ENCODE results near the gene MACROD2. TPM values are rescaled to one million over a fixed set of nuclear protein-coding genes. Genes with fewer than 3 reads are reported as not detected.

MACROD2 gene
- total RNA-seq, 1 donor from 2014 or later = 4.2 TPM

DNA sequence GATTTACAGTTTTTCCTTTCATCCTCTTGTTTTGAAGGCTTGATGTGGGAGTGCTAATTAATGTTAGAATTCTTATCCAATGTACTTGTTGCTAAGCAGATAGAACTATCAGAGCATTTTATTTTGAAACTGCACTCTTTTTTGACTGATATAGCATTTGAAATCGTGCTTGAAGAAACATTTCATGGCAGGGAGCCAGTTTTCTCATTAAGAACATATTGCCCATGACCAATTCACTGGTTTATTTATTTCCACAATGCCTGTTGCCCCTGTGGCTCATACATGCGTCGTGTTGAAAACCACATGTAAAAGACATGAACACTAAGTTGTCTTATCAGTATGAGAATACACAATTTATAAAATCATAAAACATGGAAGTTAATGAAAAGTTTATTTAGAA is 821.8 kb downstream of the MACROD2 start:
- ATAC-seq (ENCODE audit: poor library complexity) (no peak), DNase-seq (no peak)

DNA sequence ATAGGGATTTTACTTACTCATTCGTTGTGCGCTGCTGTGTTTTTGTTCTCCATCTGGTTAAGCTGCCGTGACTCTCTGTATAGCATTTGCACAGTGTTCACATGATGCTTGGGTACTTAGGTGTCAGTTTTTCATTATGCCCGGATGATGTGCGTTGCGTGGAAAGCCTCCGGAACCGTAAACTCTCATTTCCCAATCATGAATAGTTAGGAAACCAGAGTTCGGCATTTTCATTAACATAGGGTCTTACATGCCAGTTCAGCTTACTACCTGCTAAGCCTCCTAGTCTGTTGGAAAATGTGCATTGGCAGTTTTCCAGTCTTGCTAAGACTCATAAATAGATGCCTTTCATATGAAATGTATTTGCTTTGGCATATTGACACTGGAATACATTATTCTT is 825.5 kb downstream of the MACROD2 start:
- ATAC-seq (ENCODE audit: poor library complexity) (no peak), DNase-seq (no peak)
- intact Hi-C loops (cut with DNase I) = no loop called here

More for the DNA sequence above, 821.8 kb downstream of the MACROD2 start:
- intact Hi-C loops (cut with DNase I) = no loop called here

DNA sequence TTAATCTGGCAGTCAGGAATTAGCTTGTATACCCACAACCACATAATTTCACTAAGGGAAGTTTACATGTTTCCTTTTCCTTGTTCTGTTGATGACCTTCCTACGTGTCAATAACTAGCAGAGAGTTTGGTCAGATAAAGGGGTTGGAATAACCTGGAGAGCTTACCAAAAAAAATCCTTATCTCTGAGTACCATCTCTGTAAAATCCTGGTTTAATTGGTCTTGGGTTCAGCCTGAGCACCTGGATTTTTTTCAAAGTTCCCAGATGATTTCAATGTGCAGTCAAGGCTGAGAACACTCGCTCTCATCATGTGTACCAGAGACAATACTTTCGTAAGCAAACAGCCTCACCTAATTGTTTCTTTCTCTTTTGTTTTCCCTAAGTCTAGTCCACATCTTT is 825.9 kb downstream of the MACROD2 start:
- DNase-seq (no peak), ATAC-seq (ENCODE audit: poor library complexity) (no peak)
- intact Hi-C loops (cut with DNase I) = no loop called here

DNA sequence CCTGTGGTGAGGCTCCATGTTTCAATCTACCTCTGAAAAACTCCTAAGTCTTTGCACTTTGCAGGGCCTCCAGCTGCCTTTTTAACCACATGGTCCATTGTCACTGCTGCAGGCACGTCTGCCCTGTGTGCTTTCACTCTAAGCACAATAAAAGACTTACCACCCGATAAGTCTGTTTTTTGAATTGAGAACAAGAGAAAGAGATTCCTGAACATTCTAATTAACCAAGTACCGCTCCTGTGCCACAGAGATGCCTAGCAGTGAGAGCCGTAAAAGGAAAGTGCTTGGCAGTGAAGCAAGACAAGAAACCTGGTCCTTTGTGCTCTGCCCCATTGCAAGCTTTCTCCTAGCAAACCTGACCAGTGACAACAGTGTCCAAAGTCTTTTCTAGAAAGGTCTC is 829.7 kb downstream of the MACROD2 start:
- ATAC-seq (ENCODE audit: poor library complexity) = no peak
- no peak for DNase-seq
- intact Hi-C loops (cut with DNase I) = no loop called here

DNA sequence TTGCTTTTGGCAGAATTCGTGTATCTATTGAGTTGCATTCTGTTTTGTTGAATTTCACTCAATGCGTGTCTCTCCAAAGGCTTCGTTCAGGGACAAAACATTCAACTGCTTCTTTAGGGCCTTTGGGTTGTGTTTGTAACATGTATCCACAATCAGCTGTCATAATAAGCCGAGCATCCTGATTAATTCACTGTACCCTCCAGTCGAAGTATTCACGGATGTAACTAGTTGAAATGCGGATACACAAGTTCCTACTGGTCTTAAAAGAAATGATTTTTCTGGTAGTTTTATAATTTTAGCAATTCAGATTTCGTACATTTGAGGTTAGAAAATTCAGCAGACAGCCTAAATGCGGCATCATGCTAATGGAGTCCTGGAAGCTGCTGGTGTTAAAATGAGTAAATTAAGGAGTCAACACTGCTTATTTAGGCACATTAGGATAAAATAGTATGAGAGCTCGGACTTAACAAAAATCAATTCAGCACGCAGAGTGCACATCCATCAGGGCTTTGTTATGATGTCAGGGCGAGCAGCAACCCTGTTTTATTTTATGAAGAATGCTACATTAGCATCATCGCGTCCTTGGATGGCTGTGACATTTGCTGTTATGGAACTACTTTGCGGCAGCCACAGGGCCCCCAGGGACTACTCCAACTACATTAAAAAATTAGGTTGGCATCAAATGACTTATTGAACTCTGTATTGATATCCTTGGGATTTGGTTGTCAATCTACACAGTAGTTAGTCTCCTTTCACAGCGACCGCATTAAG is 831.4 kb downstream of the MACROD2 start:
- DNase-seq (no peak), ATAC-seq (ENCODE audit: poor library complexity) (no peak)
- intact Hi-C loops (cut with DNase I) = no loop called here

DNA sequence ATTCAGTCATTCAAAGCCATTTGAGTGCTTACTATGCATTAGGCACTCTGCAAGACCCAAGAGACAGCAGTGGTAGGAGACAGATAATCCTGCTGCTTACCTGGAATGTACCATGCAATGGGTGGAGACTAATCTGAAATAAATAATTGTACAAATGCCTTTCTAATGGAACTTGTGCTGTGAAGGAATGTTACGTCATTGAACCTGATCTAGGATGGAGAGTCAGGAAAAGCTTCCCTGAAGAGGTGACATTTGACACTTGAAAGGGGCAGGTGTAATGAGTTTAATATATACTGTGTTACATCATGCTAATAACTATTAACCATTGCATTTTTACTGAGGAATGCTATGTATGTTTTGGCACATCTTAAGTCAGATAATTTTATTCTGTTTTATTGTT is 833.1 kb downstream of the MACROD2 start:
- DNase-seq (no peak), ATAC-seq (ENCODE audit: poor library complexity) (no peak)
- intact Hi-C loops (cut with DNase I) = no loop called here

DNA sequence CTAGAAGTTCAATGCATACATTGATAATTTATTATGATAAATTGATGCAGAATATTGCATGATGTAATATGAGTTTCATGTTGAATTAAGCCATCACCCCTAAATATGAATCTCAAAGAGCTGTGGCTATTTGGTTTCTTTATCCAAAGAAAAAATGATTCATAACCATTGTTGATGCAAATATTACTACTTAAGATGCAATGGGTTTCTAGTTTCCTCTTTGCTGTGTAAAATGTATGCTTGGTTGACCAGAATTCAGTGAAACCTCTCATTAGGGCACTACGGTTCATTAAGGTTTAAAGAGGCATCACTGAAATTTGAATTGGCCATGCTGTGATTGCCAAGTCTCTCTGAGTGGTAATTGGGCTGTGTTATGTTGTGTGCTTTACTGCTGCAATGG is 834.6 kb downstream of the MACROD2 start:
- intact Hi-C loops (cut with DNase I) = no loop called here
- DNase-seq = no peak
- no peak for ATAC-seq (ENCODE audit: poor library complexity)

DNA sequence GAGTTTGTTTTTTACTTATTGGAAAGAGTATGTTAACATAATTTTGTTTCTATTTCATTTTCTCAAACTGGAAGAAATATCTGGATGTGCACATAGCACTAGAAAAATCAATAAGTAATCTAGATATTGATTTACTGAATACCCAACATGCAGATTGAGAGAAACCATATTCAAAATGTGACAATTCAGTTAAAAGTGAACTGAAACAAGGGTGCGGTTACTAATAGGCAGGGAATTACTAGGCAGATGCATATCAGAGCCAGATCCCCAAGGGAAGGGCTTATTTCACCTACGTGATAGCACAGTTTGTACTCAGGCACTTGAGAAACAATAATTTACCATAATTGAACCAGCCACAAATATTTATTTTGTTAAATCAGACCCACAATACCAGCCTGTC is 835.1 kb downstream of the MACROD2 start:
- intact Hi-C loops (cut with DNase I) = no loop called here
- no peak for ATAC-seq (ENCODE audit: poor library complexity)
- no peak for DNase-seq

DNA sequence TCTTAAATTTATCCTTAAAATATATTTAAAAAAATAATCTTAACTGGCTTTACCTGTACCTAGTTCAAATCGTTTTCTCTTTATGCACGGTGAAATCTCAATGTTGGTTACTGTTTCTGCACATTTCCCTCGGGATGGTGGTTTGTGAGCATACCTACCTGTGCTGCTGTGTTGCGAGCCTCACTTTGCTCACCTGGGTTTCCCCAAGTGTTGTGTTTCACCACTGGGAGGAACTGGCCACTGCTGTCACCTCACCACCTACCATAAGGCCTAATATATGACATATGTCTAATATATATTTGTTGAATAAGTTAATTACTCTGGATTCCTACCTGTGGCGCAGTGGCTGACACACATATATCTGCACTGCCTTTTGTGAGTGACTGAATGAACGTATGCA is 835.6 kb downstream of the MACROD2 start:
- ATAC-seq (ENCODE audit: poor library complexity) (no peak), DNase-seq (no peak)
- intact Hi-C loops (cut with DNase I) = no loop called here

DNA sequence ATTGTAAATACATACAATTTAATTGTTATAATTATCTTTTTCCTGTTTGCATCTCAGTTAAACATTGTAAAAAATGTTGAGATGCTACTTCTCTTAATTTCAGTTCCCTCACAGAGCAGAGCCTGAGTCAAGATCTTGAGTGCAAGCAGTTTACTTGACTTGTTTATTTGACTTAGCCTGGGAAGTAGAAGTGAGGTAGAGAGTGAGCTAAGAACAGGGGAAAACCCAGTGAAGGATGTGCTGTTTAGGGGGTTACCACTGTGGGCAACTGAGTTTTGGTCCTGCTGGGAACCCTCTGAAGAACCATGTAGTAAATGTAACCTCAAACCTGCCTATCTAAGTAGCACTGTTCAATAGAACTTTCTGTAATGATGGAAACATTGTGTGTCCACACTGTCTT is 837.3 kb downstream of the MACROD2 start:
- no peak for ATAC-seq (ENCODE audit: poor library complexity)
- intact Hi-C loops (cut with DNase I) = no loop called here
- DNase-seq = no peak

DNA sequence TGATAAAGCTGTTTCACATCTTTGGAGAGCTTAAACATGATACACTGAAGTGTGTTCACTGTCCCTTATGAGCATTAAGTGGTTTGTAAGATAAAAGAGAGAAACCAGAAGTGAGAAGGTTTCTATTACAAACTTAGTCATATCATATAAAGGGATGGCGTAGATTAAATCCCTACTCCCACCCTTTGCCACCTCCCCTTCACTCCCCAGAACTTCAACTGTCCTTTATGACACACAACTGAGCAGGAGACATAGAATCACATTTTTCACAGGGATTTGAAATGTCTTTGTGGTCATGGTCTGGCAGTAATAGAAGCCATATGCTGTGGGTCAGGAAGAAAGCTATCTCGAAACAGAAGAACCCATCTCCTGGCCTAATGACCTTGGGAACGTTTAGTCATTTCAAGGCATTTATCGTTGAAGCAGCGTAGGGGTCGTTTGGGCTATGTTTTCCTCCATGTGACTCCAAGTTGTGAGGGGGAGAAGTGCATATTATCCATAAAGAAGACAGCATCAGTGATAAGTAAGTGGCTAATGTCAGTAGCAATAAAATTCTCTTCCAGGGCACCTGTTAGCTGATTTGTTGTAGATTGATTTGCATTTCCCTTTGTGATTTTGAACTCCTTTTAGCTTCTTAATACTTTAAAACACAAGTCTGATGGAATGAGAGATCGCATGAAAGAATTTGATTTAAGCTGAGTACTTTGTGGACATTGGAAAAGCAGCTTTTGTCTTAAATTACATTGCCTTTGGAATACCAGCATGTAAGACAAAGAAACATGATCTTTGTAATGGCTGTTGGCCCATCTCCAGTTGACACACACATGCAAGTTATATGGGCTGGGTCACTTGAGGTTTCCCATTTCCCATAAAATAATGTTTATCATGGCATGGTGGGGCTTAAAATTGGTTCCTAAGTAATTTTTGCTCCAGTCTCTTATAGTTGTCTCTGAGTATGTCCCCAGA is 843.6 kb downstream of the MACROD2 start:
- intact Hi-C loops (cut with DNase I) = no loop called here
- ATAC-seq (ENCODE audit: poor library complexity) (no peak), DNase-seq (no peak)

DNA sequence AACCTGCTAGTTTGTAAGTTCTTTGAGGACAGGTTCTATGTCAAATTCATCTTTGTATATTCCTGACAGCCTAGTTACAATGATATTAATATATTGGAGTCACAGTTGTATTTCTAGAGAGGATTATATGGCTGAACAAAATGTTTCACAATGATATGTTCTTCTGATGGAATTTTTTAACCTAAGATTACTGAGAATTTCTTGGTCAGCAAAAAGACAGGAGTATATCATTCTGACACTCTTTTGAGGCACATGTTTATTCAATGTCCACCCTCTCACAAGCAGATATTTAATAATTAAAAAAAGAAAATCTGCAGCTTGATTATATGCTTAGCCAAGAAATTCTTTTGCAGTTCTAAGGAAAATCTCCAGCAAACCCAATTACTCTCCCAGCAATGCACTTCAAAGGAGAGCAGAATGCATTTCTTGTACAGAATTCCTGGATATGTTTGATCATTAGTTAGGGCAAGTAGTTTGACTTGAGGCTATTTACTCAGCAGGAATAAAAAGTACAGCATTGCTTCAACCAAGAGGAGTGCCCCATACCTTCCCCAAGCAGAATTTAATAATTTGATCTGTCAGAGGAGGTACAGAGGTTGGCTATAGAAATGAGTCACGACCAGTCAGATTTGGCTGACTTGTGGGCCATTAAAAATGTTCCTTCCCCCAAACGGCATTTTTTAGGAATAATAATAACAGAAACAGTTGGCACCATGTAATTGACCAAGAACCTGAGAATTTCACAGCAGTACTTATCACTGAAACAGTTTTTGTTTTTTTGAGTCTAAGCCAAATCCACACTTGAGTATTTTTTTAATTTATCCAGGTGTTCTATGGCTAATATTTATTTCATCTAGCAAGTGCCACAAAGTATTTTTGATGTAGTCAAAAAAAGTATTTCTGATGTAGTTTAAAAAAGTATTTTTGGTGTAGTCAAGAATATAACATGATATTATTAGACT is 850.2 kb downstream of the MACROD2 start:
- ATAC-seq (ENCODE audit: poor library complexity) = no peak
- intact Hi-C loops (cut with DNase I) = no loop called here
- no peak for DNase-seq

DNA sequence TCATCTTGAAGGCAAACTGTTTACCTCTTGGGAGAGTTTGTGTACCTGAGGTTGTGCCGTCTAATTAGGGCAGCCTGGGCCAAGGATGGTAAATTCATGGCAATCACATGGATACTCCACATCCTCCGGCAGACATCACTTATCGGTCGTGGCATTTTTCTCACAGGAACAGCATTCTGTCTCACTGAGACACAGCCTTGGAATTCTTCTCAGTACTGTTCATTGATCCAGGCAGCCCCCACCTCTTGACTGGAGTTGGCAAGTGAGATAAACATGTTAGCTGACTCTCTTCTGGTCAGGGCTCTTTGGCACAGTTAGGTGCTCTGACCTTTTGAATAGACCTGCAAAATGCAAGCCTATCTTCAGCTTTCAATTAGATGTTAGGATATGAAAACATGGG is 853.5 kb downstream of the MACROD2 start:
- ATAC-seq (ENCODE audit: poor library complexity) (no peak), DNase-seq (no peak)
- intact Hi-C loops (cut with DNase I) = no loop called here

DNA sequence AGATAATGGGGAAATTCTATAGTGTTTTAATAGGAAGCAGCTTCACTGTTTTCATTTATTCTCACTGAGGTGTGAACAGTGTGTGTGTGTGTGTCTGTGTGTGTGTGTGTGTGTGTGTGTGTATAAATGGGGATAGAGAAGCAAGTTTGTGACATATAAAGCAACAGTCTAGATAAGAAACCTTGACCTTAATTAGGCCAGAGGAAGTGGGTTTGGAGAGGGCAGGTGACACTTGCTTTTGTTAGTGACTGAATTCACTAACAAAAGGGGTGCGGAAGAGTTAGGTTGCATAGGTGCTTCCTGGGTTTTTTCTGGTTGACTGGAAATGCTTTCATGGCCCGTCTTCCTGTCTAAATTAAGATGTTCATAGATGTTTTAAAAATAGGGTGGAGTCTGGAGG is 857.8 kb downstream of the MACROD2 start:
- intact Hi-C loops (cut with DNase I) = no loop called here
- ATAC-seq (ENCODE audit: poor library complexity) = no peak
- no peak for DNase-seq

DNA sequence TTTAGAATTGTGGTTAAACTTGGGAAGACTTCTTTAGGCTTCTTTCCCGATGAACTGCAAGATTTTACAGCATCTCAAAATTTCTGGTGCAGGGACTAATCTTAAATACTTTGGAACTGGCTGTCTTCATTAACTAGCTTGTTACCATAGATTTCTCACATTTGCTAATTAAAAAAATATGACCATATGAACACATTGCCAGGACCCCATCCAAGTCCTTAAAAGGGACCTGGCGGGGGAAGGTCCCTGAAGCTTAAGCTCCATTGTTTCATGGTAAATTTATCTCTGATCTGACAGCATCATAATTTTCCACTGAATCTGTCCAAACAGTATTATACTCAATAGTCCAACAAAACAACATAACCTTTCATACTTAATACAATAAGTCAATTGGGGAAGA is 859.9 kb downstream of the MACROD2 start:
- no peak for DNase-seq
- intact Hi-C loops (cut with DNase I) = no loop called here
- no peak for ATAC-seq (ENCODE audit: poor library complexity)

DNA sequence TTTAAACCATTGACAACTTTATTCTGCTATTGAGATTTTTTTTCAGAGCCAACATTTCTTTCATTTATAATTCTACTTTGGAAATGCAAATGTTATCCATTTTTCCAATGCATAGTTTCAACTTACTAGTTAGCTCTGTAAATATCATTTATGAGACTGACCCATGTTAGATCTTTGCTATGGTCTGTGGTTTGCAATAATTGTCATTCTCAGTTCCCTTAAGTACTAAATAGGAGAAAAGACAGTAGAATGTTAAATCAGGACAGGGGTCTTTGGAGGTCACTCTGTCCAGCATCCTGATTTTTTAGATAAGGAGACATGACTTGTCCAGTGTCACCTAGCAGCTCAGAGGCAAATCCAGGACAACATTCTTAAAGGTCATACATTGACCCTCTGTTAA is 864.3 kb downstream of the MACROD2 start:
- intact Hi-C loops (cut with DNase I) = no loop called here
- no peak for ATAC-seq (ENCODE audit: poor library complexity)

DNA sequence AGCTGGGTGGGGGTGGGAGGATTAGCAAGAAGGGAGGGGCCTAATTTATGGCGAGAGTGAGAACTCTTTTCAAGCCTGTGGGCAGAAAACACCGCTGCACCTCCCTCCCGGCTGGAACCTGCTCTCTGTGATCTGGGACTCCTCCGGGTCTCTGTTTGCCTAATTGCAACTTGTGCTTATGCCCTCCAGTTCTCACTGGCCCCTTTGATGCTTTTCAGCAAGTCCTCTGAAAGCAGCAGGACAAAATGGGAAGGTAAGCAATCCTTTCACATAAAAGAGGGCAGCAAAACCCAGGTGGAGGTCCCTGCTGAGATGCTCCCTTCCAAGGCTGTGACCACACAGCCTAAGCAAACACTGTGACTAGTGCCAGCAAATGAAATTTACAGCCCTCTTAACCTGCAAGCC is 865.1 kb downstream of the MACROD2 start:
- ATAC-seq (ENCODE audit: poor library complexity) (no peak), DNase-seq (no peak)
- intact Hi-C loops (cut with DNase I) = no loop called here

More for the DNA sequence above, 864.3 kb downstream of the MACROD2 start:
- no peak for DNase-seq

DNA sequence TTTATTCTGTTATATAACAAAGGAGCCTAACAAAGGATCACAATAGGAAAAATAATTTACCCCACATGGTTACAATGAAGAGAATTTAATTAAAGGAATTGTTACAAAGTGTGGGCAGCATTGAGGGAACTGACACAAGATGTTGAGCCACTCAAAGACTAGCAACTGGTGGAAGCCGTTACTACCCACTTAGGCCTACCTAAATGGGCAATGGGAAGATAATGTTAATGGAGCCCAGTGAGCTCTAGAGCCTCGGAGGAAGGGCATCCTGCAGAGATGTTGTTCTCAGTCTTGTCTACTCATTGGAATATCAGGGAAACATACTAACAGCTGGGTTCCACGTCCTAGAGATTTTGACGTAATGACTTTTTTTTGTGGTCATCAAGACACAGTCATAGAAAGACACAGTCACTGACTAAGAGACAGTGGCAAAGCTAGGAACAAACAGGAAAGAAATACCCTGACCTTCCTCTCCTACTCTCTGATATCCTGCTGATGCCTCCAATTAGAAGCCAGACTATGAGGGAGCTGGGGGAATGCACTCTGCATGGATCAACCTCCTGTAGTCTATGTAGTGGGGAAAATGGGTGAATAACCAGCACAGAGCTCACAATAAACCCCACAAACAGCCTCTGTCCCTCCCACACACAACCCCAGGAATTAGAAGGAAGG is 865.8 kb downstream of the MACROD2 start:
- ATAC-seq (ENCODE audit: poor library complexity) = no peak

More for the DNA sequence above, 865.8 kb downstream of the MACROD2 start:
- no peak for DNase-seq
- intact Hi-C loops (cut with DNase I) = no loop called here
